ENCODE data around the gene ANLN.
"Not testable (repeated sequence)": the region's sequence is repeated elsewhere in the genome, so short reads cannot be mapped to it uniquely, and the experiment has no call there.

The ANLN gene

DNA sequence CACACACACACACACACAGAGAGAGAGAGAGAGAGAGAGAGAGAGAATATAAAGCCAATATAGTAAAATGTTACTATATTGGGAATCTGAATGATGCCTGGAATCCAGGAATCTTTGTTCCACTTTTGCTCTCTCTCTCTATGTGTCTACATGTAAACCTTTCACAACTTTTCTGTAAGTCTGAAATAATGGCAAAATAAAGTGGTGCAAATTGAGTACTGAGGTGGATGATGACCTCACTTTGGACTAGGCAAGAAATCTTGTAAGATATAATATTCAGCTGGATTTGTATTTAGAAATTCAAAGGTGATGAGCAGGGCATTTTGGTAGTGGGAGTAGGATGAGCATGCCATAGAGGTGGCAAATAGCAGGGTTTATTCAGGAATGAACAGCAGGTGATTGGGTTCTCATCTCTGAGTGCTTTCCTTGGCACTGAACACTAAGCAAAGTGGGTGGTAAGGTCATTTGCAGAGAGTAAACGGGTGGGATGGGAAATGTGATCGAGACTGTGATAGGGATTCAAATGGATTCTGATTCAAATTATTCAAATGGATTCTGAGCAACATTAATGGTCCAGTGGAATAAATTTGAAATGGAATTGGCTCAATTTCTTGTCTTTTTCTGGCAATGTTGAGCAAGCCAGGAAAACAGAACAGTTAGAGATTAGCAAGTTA, 9.7 kb upstream of the ANLN start:
- DNase-seq (ENCODE audit: low read depth in 2 of 2) = no peak

DNA sequence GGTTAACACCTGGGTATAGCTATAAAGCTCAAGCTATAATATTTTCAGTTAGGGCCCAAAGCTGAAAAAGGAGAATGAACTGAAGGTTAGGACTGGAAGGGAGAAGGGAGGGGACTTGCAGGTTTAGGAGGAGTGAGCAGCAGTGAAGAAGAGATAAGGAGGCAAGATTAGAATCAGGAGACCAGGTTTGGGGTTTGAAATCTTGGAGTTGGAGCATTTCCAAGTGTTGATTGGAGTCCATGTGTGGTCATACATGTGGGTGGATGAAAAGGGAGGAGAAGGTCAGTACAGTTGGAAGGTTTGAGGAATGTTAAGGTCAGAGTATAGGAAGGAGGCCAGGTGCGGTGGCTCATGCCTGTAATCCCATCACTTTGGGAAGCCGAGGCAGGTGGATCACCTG, 8.6 kb upstream of the ANLN start:
- no peak for DNase-seq (ENCODE audit: low read depth in 2 of 2)

DNA sequence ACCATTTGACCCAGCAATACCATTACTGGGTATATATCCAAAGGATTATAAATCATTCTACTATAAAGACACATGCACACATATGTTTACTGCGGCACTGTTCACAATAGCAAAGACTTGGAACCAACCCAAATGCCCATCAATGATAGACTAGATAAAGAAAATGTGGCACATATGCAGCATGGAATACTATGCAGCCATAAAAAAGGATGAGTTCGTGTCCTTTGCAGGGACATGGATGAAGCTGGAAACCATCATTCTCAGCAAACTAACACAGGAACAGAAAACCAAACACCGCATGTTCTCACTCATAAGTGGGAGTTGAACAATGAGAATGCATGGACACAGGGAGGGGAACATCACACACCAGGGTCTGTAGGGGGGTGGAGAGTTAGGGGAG, 6.4 kb upstream of the ANLN start:
- DNase-seq (ENCODE audit: low read depth in 2 of 2) = not testable (repeated sequence)

DNA sequence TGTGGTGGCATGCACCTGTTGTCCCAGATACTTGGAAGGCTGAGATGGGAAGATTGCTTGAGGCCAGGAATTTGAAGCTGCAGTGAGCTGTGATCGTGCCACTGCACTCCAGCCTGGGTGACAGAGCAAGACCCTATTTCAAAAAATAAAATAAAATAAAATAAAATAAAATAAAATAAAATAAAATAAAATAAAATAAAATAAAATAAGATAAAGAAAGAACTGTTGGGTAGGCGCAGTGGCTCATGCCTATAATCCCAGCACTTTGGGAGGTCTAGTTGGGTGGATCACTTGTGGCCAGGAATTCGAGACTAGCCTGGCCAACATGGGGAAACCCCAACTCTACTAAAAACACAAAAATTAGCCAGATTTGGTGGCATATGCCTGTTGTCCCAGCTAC, 4.0 kb upstream of the ANLN start:
- not testable (repeated sequence) for DNase-seq (ENCODE audit: low read depth in 2 of 2)

DNA sequence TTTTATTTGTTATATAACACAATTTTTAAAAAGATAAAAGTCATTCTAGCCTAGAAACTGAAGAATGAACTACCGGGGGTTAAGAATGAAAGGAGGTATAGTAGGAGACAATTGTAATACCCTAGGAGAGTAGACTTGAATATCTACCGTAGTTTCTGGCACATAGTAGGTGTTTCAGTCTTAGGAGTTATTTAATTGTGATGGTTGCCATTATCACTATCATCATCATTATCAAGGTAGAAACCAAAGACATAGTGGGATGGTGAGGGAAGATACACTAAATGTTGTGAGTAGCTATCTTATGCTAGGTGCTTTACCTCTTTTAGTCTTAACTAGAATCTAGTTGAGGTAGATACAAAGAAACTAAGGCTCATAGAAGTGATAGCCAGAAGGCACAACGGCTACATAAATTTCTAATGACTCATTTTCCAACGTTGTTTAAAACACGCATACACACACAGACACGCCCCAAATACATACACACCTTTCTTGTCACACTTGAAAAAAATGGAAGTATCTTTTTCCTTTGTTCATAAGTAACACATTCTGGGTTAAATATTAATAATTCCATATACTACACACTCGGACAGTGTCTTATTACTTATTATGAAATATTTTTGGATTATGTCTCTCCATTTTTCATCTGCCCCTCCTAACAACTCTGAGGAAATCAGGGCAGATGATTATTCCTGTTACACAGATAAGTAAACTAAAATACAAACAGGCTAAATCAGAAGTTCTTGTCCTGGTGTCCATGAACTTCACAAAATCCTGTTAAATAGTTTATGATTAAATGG, 2.0 kb upstream of the ANLN start:
- no peak for DNase-seq (ENCODE audit: low read depth in 2 of 2)

DNA sequence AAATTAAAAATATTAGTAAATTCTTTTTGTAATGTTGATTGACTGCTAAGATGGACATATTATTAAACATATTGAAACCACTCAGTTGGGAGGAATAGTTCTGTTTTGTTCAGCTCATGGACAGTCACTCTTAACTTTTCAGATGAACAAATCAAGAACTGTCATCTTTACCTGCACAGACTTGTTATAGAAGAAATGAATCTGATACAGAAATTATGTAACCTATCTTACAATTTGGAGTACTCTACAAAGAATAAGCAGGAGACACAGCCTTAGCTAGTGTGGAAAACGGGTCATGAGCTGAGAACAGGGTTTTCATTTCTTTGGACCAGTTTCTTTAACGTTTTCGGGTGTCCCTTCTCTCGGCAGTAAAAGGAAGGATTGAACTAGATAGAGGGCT, 1.2 kb upstream of the ANLN start:
- no peak for DNase-seq (ENCODE audit: low read depth in 2 of 2)

DNA sequence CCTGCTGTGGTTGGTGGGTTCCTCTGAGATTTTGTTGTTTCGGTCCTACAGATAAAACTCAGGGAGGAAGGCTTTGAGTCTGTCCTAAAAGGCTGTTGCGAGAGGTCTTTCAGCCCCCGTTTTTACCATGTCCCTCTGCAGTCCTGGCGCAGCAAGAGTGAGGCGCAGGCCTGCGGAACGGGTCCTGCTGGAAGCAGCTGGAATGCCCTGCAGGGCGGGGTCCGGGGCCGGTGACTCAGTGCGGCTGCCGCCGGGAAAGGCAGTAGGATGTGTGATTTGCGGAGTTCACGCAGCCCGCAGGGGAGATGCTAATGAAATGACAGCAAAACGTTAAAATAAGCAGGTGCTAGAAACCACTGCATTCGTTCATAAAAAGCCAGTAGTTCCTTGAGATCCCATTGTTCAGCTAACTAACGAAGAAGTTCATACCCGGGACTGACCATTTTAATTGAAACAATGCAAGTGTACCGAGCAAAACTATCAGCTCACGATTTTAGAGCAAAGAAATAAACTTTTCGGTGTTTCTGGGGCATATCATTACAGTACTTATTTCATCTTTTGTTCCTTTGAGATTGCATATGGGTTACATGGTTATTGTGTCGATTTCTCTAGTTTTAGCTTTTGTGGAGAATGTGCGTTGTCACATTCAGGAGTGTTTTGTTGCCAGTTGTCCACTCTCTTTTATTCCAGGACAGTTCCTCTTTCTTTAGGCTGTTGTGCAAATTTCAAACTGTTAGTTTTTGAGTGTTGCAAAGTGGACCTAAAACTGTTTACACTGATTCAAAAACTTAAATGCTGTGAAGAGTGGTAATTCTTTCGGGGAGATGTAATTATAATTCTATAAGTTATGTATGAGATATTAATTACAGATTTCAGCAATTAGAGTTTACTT, 783 bp downstream of the ANLN start:
- peak; percentile 60 to 62 for DNase-seq (ENCODE audit: low read depth in 2 of 2)

DNA sequence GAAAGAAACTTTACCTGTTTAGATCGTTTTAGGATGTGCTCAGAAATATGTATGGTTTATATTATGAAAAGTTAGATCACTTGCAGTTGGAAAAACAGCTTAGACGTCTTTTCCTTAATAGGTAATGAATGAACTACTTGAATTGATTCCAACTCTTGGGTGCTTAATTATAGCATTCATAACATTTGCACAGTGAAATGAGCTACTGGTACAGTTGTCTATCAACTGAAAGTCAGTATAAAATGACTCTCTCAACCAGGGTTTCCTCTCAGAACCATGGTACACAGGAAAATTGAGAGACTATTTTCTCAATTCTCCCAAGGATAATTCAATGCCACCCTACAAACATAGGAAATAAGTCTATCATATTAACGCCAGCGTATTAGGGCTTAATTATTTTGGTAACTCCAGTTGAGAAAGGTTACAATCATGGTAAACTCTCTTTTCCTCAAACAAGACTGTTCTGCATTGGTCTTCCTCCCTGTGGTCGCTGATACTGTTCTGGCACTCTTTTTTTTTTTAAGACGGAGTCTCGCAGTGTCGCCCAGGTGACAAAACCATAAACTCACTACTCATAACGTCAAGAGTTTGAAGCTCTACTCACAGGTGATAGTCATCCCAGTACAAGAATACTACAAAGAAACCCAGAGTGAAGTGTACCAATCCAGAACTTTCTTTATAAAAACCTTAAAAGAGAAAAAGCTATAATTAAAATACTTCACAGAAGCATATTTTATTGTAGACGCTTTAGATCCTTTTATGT, 2.0 kb downstream of the ANLN start:
- DNase-seq (ENCODE audit: low read depth in 2 of 2) = no peak

DNA sequence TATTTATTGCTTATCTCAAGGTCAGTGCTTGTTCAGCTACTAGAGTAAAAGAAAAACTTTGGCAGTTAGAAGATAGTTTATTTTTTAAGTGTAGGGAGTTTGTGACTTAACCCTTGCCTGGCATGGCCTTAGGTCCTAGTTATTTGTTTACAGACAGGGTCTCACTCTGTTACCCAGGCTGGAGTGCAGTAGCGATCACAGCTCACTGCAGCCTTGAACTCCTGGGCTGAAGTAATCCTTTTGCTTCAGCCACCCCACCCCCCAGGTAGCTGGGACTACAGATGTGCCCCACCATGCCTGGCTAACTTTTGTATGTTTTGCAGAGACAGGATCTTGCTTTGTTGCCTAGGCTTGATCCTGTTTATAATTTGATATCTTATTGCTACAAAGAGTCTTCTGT, 4.2 kb downstream of the ANLN start:
- DNase-seq (ENCODE audit: low read depth in 2 of 2) = no peak

DNA sequence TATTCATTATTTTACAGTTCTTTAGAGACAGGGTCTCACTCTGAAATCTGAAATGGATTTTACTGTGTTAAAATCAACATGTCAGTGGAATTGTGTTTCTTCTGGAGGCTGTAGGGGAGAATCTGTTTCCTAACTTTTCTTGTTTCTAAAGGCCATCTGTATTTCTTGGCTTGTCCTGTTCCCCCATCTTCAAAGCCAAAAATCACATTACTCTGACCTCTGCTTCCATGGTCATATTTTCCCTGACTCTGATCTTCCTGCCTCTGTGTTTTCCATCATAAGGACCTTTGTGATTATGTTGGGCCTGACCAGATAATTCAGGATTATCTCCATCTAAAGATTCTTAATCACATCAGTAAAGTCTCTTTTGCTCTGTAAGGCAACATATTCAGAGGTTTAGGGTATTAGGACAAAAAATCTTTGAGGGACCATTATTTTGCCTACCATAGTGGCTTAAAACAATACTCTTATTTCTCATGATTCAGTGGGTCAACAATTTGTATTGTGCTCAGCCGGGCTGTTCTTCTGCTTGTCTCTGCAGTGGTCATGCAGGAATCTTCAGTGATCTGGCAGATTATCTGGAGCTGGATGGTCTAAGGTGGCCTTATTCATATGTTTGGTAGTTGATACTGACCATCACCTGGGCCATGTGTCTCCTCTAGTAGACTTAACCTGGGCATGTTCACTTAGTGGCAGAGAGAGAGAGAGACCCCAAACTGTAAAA, 5.7 kb downstream of the ANLN start:
- DNase-seq (ENCODE audit: low read depth in 2 of 2) = no peak

DNA sequence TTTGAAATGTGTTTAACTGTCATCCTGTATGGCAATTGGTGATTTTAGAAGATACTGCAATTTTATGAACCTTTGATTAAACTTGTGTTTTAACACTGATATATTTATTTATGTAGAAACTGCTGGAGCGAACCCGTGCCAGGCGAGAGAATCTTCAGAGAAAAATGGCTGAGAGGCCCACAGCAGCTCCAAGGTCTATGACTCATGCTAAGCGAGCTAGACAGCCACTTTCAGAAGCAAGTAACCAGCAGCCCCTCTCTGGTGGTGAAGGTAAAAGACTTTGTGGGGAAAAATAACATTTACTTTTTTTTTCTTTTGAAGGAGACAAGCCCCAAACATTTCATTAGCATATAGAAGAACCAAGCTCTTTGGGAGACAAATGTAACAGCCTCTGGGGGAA, 6.5 kb downstream of the ANLN start:
- no peak for DNase-seq (ENCODE audit: low read depth in 2 of 2)

DNA sequence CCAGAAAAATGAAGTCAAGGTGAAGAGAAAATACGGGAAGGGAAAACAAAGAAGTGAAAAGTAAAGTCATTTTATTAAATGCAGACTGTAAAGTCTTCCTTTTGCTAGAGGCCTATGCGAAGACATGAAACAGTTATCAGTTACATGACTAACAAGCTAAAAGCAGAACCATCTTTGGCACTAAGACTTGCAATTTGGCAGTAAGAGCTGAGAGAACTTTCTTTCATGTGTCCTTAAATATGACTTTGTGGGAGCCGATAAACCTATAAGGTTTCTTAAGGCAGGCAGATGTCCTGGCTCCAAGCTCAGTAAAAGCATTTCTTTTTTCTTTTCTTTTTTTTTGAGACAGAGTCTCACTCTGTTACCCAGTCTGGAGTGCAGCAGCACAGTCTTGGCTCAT, 10.4 kb downstream of the ANLN start:
- no peak for DNase-seq (ENCODE audit: low read depth in 2 of 2)

DNA sequence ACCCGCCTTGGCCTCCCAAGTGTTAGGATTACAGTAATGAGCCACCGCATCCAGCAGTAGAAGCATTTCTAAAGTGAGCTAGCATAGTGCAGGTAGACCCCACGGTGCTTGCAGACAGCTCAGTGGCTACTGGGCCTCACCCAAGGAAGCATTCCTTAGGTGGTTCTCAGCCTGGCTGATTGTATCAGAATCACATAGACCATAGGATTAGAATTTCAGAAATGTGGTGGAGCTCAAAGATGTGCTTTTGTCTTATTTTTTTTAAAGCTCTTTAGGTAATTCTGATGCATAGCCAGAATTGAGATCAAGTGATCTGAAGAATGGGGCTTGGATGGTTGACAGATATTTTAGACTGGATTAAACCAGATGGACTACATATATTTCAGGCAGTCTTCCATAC, 10.9 kb downstream of the ANLN start:
- no peak for DNase-seq (ENCODE audit: low read depth in 2 of 2)

DNA sequence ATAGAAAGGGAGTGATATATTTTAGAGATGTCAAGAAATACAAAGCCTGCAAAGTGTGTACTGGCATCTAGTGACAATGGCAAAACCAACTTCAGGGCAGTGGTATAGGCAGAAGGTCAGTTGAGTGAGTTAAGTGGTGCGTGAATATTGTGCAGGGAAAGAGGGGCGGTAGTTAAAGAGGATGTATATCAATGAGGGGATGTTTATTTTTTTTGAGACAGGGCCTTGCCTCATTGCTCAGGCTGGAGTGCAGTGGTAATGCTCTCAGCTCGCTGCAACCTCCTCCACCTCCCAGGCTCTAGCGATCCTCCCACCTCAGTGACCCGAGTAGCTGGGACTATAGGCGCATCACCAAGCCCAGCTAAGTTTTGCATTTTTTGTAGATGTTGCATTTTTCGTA, 13.8 kb downstream of the ANLN start:
- no peak for DNase-seq (ENCODE audit: low read depth in 2 of 2)

DNA sequence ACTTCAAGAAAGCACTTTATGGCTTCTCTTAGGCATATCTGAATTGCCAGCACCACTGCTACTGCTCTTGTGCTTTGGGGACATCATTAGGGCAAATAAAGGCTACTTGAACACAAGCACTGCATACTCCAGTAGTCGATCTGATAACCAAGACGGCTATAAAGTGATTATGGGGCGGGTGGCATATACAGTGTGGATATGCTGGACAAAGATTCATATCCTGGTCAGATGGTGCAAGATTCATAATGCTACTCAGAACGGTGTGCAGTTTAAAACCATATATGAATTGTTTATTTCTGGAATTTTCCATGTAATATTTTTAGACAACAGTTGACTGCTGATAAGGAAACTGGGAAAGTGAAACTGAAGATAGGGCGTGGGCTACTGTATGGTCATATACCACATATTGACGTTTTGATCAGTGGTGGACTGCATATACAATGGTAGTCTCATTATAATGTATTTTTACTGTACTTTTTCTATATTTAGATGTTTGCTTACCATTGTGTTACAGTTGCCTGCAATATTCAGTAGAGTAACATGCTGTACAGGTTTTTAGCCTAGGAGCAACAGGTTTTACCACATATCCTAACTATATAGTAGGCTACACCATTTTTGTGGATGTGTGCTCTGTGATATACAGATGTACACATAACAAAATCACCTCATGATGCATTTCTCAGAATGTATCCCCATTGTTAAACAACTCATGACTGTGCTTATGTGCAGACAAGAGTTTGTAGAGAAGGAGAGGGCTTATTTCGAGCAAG, 15.2 kb downstream of the ANLN start:
- no peak for DNase-seq (ENCODE audit: low read depth in 2 of 2)

DNA sequence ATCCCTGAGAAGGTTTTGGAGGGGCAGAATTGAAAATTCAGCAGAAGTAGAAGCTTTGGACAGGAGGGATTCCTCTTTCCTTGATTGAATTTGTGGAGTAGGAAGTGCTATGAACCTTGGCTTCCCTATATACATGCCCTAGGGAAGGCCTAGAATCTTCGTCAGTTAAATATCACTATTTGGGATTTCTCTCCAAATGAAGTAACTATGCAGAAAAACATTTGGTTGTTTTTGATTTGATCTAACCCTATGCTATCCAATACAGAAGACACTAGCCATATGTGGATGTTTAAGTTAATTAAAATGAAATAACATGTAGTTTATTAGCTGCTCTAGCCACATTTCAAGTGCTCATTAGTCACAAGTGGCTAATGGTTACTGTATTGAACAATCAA, 15.7 kb downstream of the ANLN start:
- DNase-seq (ENCODE audit: low read depth in 2 of 2) = no peak

DNA sequence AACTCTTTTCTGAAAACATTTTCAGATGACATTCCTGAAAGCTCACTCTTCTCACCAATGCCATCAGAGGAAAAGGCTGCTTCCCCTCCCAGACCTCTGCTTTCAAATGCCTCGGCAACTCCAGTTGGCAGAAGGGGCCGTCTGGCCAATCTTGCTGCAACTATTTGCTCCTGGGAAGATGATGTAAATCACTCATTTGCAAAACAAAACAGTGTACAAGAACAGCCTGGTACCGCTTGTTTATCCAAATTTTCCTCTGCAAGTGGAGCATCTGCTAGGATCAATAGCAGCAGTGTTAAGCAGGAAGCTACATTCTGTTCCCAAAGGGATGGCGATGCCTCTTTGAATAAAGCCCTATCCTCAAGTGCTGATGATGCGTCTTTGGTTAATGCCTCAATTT, 16.5 kb downstream of the ANLN start:
- DNase-seq (ENCODE audit: low read depth in 2 of 2) = no peak

DNA sequence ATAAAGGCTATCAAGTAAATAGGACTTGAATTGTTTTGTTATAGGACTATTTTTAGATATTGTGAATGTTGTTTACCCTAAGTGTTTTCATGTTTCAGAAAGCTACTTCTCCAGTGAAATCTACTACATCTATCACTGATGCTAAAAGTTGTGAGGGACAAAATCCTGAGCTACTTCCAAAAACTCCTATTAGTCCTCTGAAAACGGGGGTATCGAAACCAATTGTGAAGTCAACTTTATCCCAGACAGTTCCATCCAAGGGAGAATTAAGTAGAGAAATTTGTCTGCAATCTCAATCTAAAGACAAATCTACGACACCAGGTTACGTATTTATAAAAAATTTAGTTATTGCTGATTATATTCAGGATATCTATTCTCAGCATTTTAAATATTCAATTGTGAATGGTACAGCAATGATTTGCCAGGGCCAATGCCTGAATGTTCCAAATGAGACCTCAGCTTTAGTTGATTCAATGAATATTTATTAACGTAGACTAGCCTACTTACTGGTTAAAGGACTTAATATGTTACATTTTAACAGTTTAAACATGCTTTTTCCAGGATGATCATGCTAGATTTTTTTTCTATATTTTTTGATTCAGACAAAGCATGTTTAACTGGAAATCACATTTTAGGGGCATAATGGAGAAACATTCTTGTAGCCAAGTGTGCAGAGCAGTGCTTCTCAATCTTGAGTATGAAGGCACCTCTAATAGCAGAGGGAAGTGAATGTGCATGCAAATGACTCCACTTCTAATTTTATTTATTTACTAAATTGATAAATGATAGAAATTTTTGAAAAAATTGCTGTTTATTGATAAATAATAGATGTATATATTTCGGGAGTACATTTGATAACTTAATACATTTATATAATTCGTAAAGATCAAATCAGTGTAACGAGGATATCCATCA, 18.2 kb downstream of the ANLN start:
- DNase-seq (ENCODE audit: low read depth in 2 of 2) = no peak

DNA sequence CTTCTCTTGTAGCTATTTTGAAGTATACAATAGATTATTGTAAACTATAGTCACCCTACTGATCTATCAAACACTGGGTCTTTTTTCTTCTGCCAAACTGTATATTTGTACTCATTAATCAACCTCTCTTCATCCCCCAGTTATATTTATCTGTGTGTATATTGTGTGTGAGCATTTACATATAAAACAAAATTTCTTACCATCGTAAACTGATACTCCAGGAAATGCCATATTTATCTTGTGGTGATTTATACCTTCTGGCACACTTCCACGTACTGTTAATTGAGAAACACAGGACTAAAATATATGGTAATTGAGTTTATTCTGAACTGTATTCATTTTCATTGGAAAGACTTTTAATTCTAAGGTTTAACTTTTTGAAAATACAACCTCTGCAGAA, 18.9 kb downstream of the ANLN start:
- no peak for DNase-seq (ENCODE audit: low read depth in 2 of 2)
